K562 (cell line): ENCODE measurements around the gene ELF2. TPM values are rescaled to one million over a fixed set of nuclear protein-coding genes. Genes with fewer than 3 reads are reported as not detected.

ENCODE experiments used
- DPF2 ChIP-seq: fragments of 450-650 bp; IDR thresholded peaks from 2 replicates; pipeline ENCODE4 v1.6.1; 2016
- TRIM28 ChIP-seq: fragments of 450-650 bp; IDR thresholded peaks from 2 replicates; pipeline ENCODE4 v1.6.1; 2017
- polyA plus RNA-seq, 8 experiments: library from polyadenylated mRNA; depleted of rRNA in 4 of 8; stranded (reverse) in 5 of 8; unstranded in 3 of 8; fragments of >200 nt; fragmentation: Nextera tagmentation in 2 of 8; fragmentation: Illumina TruSeq in 1 of 8; extraction: Ambion mirVana in 2 of 8; extraction: Trizol in 1 of 8; gene quantifications; 2 replicates each; pipeline versions ENCODE4 v1.2.1 to v1.2.3, GENCODE V29; 2011 to 2014; ENCODE audit warnings: inconsistent platforms in 1 of 8, missing spikeins in 1 of 8
- total RNA-seq, 7 experiments: library from RNA; depleted of rRNA in 6 of 7; stranded (reverse); fragments of >200 nt in 6 of 7; fragmentation: Illumina TruSeq in 2 of 7; extraction: Trizol in 2 of 7; gene quantifications; 2 replicates each; pipeline versions ENCODE4 v1.2.1 to v1.2.3, GENCODE V29; 2011 to 2021; ENCODE audit warnings: low replicate concordance in 1 of 7
- TF ChIP-seq, protein P1 (sequence below), 2 experiments: fragments of 450-650 bp; IDR thresholded peaks; 2 replicates each; pipeline ENCODE4 v1.6.1; 2018; ENCODE audit warnings: mild to moderate bottlenecking in 2 of 2, low read depth in 1 of 2; ENCODE audit not compliant: partially characterized antibody in 2 of 2
- TF ChIP-seq, protein P2 (sequence below): fragments of 250-450 bp; sonication (Bioruptor Pico); IDR thresholded peaks from 2 replicates; pipeline ENCODE4 v1.4.0; 2020

The ELF2 gene
- total and polyA plus RNA-seq, 9 of the 15 experiments (the other 6 are each of a cell fraction or from before 2014, with no cell fraction given), result 9.4 to 58.7 (median 41.6) TPM

DNA sequence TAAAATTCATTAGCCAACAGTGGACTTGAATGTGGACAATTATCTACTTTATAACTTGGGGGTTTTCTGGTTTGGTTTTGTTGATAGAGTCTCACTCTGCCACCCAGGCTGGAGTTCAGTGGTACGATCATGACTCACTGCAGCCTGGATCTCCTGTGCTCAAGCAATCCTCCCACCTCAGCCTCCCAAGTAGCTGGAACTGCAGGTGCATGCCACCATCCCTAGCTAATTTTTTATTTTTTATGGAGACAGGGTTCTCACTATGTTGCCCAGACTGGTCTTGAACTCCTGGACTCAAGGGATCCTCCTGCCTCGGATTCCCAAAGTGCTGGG is 12.4 kb upstream of the ELF2 start (continued):
- TF ChIP-seq, protein P1, sequence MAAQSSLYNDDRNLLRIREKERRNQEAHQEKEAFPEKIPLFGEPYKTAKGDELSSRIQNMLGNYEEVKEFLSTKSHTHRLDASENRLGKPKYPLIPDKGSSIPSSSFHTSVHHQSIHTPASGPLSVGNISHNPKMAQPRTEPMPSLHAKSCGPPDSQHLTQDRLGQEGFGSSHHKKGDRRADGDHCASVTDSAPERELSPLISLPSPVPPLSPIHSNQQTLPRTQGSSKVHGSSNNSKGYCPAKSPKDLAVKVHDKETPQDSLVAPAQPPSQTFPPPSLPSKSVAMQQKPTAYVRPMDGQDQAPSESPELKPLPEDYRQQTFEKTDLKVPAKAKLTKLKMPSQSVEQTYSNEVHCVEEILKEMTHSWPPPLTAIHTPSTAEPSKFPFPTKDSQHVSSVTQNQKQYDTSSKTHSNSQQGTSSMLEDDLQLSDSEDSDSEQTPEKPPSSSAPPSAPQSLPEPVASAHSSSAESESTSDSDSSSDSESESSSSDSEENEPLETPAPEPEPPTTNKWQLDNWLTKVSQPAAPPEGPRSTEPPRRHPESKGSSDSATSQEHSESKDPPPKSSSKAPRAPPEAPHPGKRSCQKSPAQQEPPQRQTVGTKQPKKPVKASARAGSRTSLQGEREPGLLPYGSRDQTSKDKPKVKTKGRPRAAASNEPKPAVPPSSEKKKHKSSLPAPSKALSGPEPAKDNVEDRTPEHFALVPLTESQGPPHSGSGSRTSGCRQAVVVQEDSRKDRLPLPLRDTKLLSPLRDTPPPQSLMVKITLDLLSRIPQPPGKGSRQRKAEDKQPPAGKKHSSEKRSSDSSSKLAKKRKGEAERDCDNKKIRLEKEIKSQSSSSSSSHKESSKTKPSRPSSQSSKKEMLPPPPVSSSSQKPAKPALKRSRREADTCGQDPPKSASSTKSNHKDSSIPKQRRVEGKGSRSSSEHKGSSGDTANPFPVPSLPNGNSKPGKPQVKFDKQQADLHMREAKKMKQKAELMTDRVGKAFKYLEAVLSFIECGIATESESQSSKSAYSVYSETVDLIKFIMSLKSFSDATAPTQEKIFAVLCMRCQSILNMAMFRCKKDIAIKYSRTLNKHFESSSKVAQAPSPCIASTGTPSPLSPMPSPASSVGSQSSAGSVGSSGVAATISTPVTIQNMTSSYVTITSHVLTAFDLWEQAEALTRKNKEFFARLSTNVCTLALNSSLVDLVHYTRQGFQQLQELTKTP (IDR thresholded peaks at IDR 0.05; ENCODE audit: low read depth in 1 of 2, partially characterized antibody in 2 of 2), result no peak
- TF ChIP-seq TRIM28 (0 out of 2 replicates have a peak, but pooled peaks have one; percentile 55), DPF2 (peak; percentile 59; the same call in 1 of the 2 replicates)
- TF ChIP-seq, protein P2, sequence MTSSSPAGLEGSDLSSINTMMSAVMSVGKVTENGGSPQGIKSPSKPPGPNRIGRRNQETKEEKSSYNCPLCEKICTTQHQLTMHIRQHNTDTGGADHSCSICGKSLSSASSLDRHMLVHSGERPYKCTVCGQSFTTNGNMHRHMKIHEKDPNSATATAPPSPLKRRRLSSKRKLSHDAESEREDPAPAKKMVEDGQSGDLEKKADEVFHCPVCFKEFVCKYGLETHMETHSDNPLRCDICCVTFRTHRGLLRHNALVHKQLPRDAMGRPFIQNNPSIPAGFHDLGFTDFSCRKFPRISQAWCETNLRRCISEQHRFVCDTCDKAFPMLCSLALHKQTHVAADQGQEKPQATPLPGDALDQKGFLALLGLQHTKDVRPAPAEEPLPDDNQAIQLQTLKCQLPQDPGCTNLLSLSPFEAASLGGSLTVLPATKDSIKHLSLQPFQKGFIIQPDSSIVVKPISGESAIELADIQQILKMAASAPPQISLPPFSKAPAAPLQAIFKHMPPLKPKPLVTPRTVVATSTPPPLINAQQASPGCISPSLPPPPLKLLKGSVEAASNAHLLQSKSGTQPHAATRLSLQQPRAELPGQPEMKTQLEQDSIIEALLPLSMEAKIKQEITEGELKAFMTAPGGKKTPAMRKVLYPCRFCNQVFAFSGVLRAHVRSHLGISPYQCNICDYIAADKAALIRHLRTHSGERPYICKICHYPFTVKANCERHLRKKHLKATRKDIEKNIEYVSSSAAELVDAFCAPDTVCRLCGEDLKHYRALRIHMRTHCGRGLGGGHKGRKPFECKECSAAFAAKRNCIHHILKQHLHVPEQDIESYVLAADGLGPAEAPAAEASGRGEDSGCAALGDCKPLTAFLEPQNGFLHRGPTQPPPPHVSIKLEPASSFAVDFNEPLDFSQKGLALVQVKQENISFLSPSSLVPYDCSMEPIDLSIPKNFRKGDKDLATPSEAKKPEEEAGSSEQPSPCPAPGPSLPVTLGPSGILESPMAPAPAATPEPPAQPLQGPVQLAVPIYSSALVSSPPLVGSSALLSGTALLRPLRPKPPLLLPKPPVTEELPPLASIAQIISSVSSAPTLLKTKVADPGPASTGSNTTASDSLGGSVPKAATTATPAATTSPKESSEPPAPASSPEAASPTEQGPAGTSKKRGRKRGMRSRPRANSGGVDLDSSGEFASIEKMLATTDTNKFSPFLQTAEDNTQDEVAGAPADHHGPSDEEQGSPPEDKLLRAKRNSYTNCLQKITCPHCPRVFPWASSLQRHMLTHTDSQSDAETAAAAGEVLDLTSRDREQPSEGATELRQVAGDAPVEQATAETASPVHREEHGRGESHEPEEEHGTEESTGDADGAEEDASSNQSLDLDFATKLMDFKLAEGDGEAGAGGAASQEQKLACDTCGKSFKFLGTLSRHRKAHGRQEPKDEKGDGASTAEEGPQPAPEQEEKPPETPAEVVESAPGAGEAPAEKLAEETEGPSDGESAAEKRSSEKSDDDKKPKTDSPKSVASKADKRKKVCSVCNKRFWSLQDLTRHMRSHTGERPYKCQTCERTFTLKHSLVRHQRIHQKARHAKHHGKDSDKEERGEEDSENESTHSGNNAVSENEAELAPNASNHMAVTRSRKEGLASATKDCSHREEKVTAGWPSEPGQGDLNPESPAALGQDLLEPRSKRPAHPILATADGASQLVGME (CRISPR knock-in tag), result no peak
